Measurements from ENCODE around the gene ATF5. TPM values are rescaled to one million over a fixed set of nuclear protein-coding genes. Genes with fewer than 3 reads are reported as not detected.

Gene ATF5
- total and polyA plus RNA-seq, 2 of the 13 experiments (the other 11 are each of a cell fraction or from before 2014, with no cell fraction given): 5.2 to 10.3 TPM

- TF ChIP-seq ZNF607 (CRISPR knock-in tag; IDR thresholded peaks at IDR 0.05; ENCODE audit: borderline replicate concordance) (peak; percentile 83; the same call in 1 of the 2 replicates), FOSL1 (CRISPR knock-in tag; IDR thresholded peaks at IDR 0.05; ENCODE audit: borderline replicate concordance) (no peak), ATF7-NPFF (CRISPR knock-in tag; IDR thresholded peaks at IDR 0.05; ENCODE audit: low read depth) (peak; percentile 89; the same call in 1 of the 2 replicates), IRF9 (CRISPR knock-in tag; IDR thresholded peaks at IDR 0.05; ENCODE audit: borderline replicate concordance) (peak; percentile 90; the same call in 1 of the 2 replicates), HDAC2 (CRISPR knock-in tag; IDR thresholded peaks at IDR 0.05) (no peak), TP53 (CRISPR knock-in tag; conservative IDR thresholded peaks at IDR 0.05) (no peak), KAT8 (CRISPR knock-in tag; IDR thresholded peaks at IDR 0.05) (peak; percentile 89), HOXA5 (CRISPR knock-in tag; IDR thresholded peaks at IDR 0.05) (no peak; the same call in 1 of the 2 replicates), MAX (IDR thresholded peaks at IDR 0.05) (peak; percentile 91), ZNF30 (CRISPR knock-in tag; IDR thresholded peaks at IDR 0.05) (no peak; the same call in 1 of the 2 replicates), HIVEP1 (CRISPR knock-in tag; IDR thresholded peaks at IDR 0.05) (peak; percentile 91), HIC2 (CRISPR knock-in tag; IDR thresholded peaks at IDR 0.05; ENCODE audit: low read depth) (peak; percentile 23; the same call in 1 of the 2 replicates), ZNF773 (CRISPR knock-in tag; IDR thresholded peaks at IDR 0.05; ENCODE audit: borderline replicate concordance) (peak; percentile 95), CHCHD3 (CRISPR knock-in tag; IDR thresholded peaks at IDR 0.05) (0 out of 2 replicates have a peak, but pooled peaks have one; percentile 32), U2AF1 (optimal IDR thresholded peaks at IDR 0.05; ENCODE audit: low read depth, low read length) (peak; percentile 82), ATAD3A (CRISPR knock-in tag; IDR thresholded peaks at IDR 0.05) (no peak; the same call in 1 of the 2 replicates), ZNF350 (CRISPR knock-in tag; IDR thresholded peaks at IDR 0.05; ENCODE audit: borderline replicate concordance, low read depth) (peak; percentile 35; the same call in 1 of the 2 replicates), RAD51 (IDR thresholded peaks at IDR 0.05; ENCODE audit: borderline replicate concordance) (no peak), CEBPZ (IDR thresholded peaks at IDR 0.05; ENCODE audit: low read length) (no peak), ZBTB7A (CRISPR knock-in tag; IDR thresholded peaks at IDR 0.05) (no peak), SRSF4 (IDR thresholded peaks at IDR 0.05; ENCODE audit: low read depth, low read length, poor library complexity, severe bottlenecking) (no peak)
Observed at GRCh38 chr19:49929611-49930482, 842 bp downstream of the ATF5 start (continued).
